Muscle of leg (tissue), 16 donors: ENCODE results near the gene SHANK3. TPM values are rescaled to one million over a fixed set of nuclear protein-coding genes. Genes with fewer than 3 reads are reported as not detected.

ENCODE experiments used
- DNase-seq: peaks from one replicate; pipeline ENCODE4 v3.0.0; 2013
- H3K27ac ChIP-seq: one replicate; pipeline ENCODE4 v1.5.1; 2013; ENCODE audit warnings: mild to moderate bottlenecking, low read length, control low read depth
- H3K27me3 ChIP-seq: one replicate; pipeline ENCODE4 v1.6.1; 2013; ENCODE audit warnings: low read length; ENCODE audit not compliant: control insufficient read depth, insufficient read depth
- H3K36me3 ChIP-seq: one replicate; pipeline ENCODE4 v1.6.1; 2013; ENCODE audit warnings: low read length; ENCODE audit not compliant: control insufficient read depth, insufficient read depth
- H3K4me1 ChIP-seq: one replicate; pipeline ENCODE4 v1.6.1; 2013; ENCODE audit warnings: low read length; ENCODE audit not compliant: control insufficient read depth, insufficient read depth
- H3K4me3 ChIP-seq: one replicate; pipeline ENCODE4 v1.5.1; 2013; ENCODE audit warnings: low read length, control low read depth
- H3K9me3 ChIP-seq: replicated peaks from 2 replicates; pipeline ENCODE4 v1.6.1; 2013; ENCODE audit warnings: low read depth, low read length; ENCODE audit not compliant: control insufficient read depth
- WGBS: methylation state at CpG from one replicate; pipeline ENCODE4 v1.1.5; 2013; ENCODE audit warnings: missing lambda C conversion rate; ENCODE audit not compliant: insufficient coverage; 5-methylcytosine and 5-hydroxymethylcytosine counted together
- long read RNA-seq, 11 donors: transcript quantifications; one replicate each; lab custom pipeline, GENCODE V29; 2026
- polyA plus RNA-seq, 8 donors: library from polyadenylated mRNA; unstranded; fragments of 120-200 nt; gene quantifications; one replicate each; pipeline versions ENCODE4 v1.2.1 to v1.2.3, GENCODE V29; 2013; ENCODE audit warnings: inconsistent platforms in 1 of 8, low replicate concordance in 1 of 8; ENCODE audit not compliant: insufficient read length in 8 of 8, insufficient read depth in 1 of 8
- total RNA-seq: library from RNA; stranded (reverse); fragments of 120-200 nt; gene quantifications from one replicate; pipeline ENCODE4 v1.2.4, GENCODE V29; 2013

SHANK3 gene
- total RNA-seq (4.3 TPM), polyA plus RNA-seq (10 to 100 TPM; 11.9 to 25.1 (median 16.6) TPM)
- long read RNA-seq, donor 1: 0 reads
- long read RNA-seq, donor 2: 0 reads
- long read RNA-seq, donor 3: 0 reads
- long read RNA-seq, donor 4: 0 reads
- long read RNA-seq, donor 5: 0 reads
- long read RNA-seq, donor 6: 0 reads
- long read RNA-seq, donor 7: 0 reads
- long read RNA-seq, donor 8: 0 reads
- long read RNA-seq, donor 9: 0 reads
- long read RNA-seq, donor 10, partial matches to known transcripts: 11 of 11 reads
- long read RNA-seq, donor 10, other reads (novel, unspliced or antisense): 0 of 11 reads
- long read RNA-seq, donor 11: 0 reads

- peak within 1 kb of the TSS; percentile 40 for H3K4me3 ChIP-seq
- no peaks in the 10 kb centered on the region for H3K36me3 ChIP-seq
- peak within 1 kb of the TSS; percentile 69 for H3K27ac ChIP-seq
- WGBS: 20% methylated on average over 19 of the region's 23 CpGs
- peaks cover 52% of the 10 kb centered on the region for H3K27me3 ChIP-seq
- peak; percentile 59 for DNase-seq
- peaks cover 8% of the 10 kb centered on the region for H3K4me1 ChIP-seq
- no peaks in the 10 kb centered on the region for H3K9me3 ChIP-seq
Observed at GRCh38 chr22:50672471-50673230, at the start of gene SHANK3. Gene SHANK3, plus strand, starts transcription at chr22:50672823.

- peaks cover 28% of the 10 kb centered on the region for H3K4me1 ChIP-seq
- H3K36me3 ChIP-seq: no peaks in the 10 kb centered on the region
- H3K27me3 ChIP-seq: peaks cover 13% of the 10 kb centered on the region
- H3K4me3 ChIP-seq: no peak overlapping the region
- H3K27ac ChIP-seq: no peak overlapping the region
- 70% methylated on average over 14 of the region's 16 CpGs for WGBS
- DNase-seq: no peak
- no peaks in the 10 kb centered on the region for H3K9me3 ChIP-seq
Observed at GRCh38 chr22:50624347-50625130, 48.1 kb upstream of the SHANK3 start.

- Histone ChIP-seq H3K27ac (no peak overlapping the region), H3K4me3 (no peak overlapping the region), H3K27me3 (peaks cover 9% of the 10 kb centered on the region), H3K36me3 (no peaks in the 10 kb centered on the region), H3K9me3 (no peaks in the 10 kb centered on the region), H3K4me1 (peaks cover 28% of the 10 kb centered on the region)
- WGBS: 71% methylated on average over 14 of the region's 14 CpGs
- no peak for DNase-seq
Observed at GRCh38 chr22:50625131-50625567, 47.5 kb upstream of the SHANK3 start.

GRCh38 chr22:50625568-50626313, 46.9 kb upstream of the SHANK3 start:
- peaks cover 25% of the 10 kb centered on the region for H3K4me1 ChIP-seq
- WGBS: 81% methylated on average over 27 of the region's 27 CpGs
- peaks cover 6% of the 10 kb centered on the region for H3K27me3 ChIP-seq
- DNase-seq: no peak
- H3K9me3 ChIP-seq: no peaks in the 10 kb centered on the region
- no peaks in the 10 kb centered on the region for H3K36me3 ChIP-seq
- no peak overlapping the region for H3K27ac ChIP-seq
- H3K4me3 ChIP-seq: no peak overlapping the region

GRCh38 chr22:50626314-50626849, 46.2 kb upstream of the SHANK3 start:
- no peak for DNase-seq
- Histone ChIP-seq H3K4me1 (peaks cover 23% of the 10 kb centered on the region), H3K36me3 (no peaks in the 10 kb centered on the region), H3K27ac (no peak overlapping the region), H3K9me3 (no peaks in the 10 kb centered on the region), H3K27me3 (peaks cover 4% of the 10 kb centered on the region), H3K4me3 (no peak overlapping the region)
- WGBS: 74% methylated on average over 12 of the region's 12 CpGs

- 75% methylated on average over 30 of the region's 42 CpGs for WGBS
- H3K4me1 ChIP-seq: peaks cover 16% of the 10 kb centered on the region
- peak overlapping the region; percentile 76 for H3K27ac ChIP-seq
- H3K36me3 ChIP-seq: no peaks in the 10 kb centered on the region
- H3K4me3 ChIP-seq: peak overlapping the region; percentile 64
- H3K9me3 ChIP-seq: no peaks in the 10 kb centered on the region
- peak; percentile 35 for DNase-seq
- peaks cover 4% of the 10 kb centered on the region for H3K27me3 ChIP-seq
Observed at GRCh38 chr22:50626850-50627641, 45.6 kb upstream of the SHANK3 start.

- H3K9me3 ChIP-seq: no peaks in the 10 kb centered on the region
- peaks cover under 1% of the 10 kb centered on the region for H3K27me3 ChIP-seq
- under 1% methylated on average over 83 of the region's 88 CpGs for WGBS
- peak; percentile 92 for DNase-seq
- no peaks in the 10 kb centered on the region for H3K36me3 ChIP-seq
- H3K27ac ChIP-seq: peak within 1 kb of the TSS; percentile 78
- peak within 1 kb of the TSS; percentile 79 for H3K4me3 ChIP-seq
- peaks cover 16% of the 10 kb centered on the region for H3K4me1 ChIP-seq
Observed at GRCh38 chr22:50627642-50628542, 44.7 kb upstream of the SHANK3 start, which contains the start of gene ARSA. Gene ARSA, minus strand, starts transcription at chr22:50628152. Its CDS starts 373 bp downstream, at chr22:50627779.

- Histone ChIP-seq H3K27me3 (no peaks in the 10 kb centered on the region), H3K9me3 (no peaks in the 10 kb centered on the region), H3K4me3 (peak overlapping the region; percentile 79), H3K27ac (peak overlapping the region; percentile 78), H3K36me3 (no peaks in the 10 kb centered on the region), H3K4me1 (peaks cover 16% of the 10 kb centered on the region)
- WGBS: 32% methylated on average over 10 of the region's 16 CpGs
- DNase-seq: no peak
Observed at GRCh38 chr22:50628543-50629134, 44.0 kb upstream of the SHANK3 start.
